Measurements from ENCODE around the gene PON3. TPM values are rescaled to one million over a fixed set of nuclear protein-coding genes. Genes with fewer than 3 reads are reported as not detected.

Gene PON3
- total and polyA plus RNA-seq, 5 donors from 2014 or later, result not detected

- H3K36me3 Mint-ChIP-seq, result no peaks in the 10 kb centered on the region
These were observed 83.6 kb downstream of the PON3 start for GRCh38 chr7:95312561-95312960.

GRCh38 chr7:95311389-95311788 lies 84.8 kb downstream of the PON3 start:
- peaks cover 0 to 3% (median 0%) of the 10 kb centered on the region in 7 donors for H3K9me3 Mint-ChIP-seq
- H3K27me3 ChIP-seq (ENCODE audit: control insufficient read depth, insufficient read depth, low read length), result no peaks in the 10 kb centered on the region
- H3K36me3 ChIP-seq (ENCODE audit: control insufficient read depth, insufficient read depth, low read length), result no peaks in the 10 kb centered on the region
- H3K27ac Mint-ChIP-seq, result no peak overlapping the region
- no peak for DNase-seq
- no peak overlapping the region for H3K27ac ChIP-seq (ENCODE audit: insufficient read depth, low read length, poor library complexity, severe bottlenecking)
- peaks cover 6% of the 10 kb centered on the region for H3K27me3 Mint-ChIP-seq
- no peak for ATAC-seq (ENCODE audit: low read depth in 2 of 2)
- H3K4me1 Mint-ChIP-seq, result no peaks in the 10 kb centered on the region
- H3K9me3 ChIP-seq (ENCODE audit: control insufficient read depth in 2 of 2, low read length in 2 of 2), result no peaks in the 10 kb centered on the region
- H3K4me3 ChIP-seq (ENCODE audit: low read depth, low read length), result no peak overlapping the region
- no peaks in the 10 kb centered on the region for H3K36me3 Mint-ChIP-seq
- no peaks in the 10 kb centered on the region for H3K4me1 ChIP-seq (ENCODE audit: control insufficient read depth, insufficient read depth, low read length, poor library complexity, severe bottlenecking)
- no peak overlapping the region for H3K4me3 Mint-ChIP-seq

More at GRCh38 chr7:95312561-95312960, 83.6 kb downstream of the PON3 start:
- Mint-ChIP-seq H3K4me1 (no peaks in the 10 kb centered on the region), H3K27ac (no peak overlapping the region), H3K4me3 (no peak overlapping the region), H3K27me3 (peaks cover 6% of the 10 kb centered on the region), H3K9me3 (peaks cover 0 to 3% (median 0%) of the 10 kb centered on the region in 7 donors)
- no peak overlapping the region for H3K27ac ChIP-seq (ENCODE audit: insufficient read depth, low read length, poor library complexity, severe bottlenecking)
- no peaks in the 10 kb centered on the region for H3K36me3 ChIP-seq (ENCODE audit: control insufficient read depth, insufficient read depth, low read length)
- H3K4me3 ChIP-seq (ENCODE audit: low read depth, low read length), result no peak overlapping the region
- no peaks in the 10 kb centered on the region for H3K27me3 ChIP-seq (ENCODE audit: control insufficient read depth, insufficient read depth, low read length)
- ATAC-seq (ENCODE audit: low read depth in 2 of 2) (no peak), DNase-seq (no peak)
- no peaks in the 10 kb centered on the region for H3K4me1 ChIP-seq (ENCODE audit: control insufficient read depth, insufficient read depth, low read length, poor library complexity, severe bottlenecking)
- H3K9me3 ChIP-seq (ENCODE audit: control insufficient read depth in 2 of 2, low read length in 2 of 2), result no peaks in the 10 kb centered on the region

GRCh38 chr7:95309951-95310350 lies 86.2 kb downstream of the PON3 start:
- H3K4me1 Mint-ChIP-seq, result no peaks in the 10 kb centered on the region
- H3K27ac Mint-ChIP-seq, result no peak overlapping the region
- H3K4me3 ChIP-seq (ENCODE audit: low read depth, low read length), result no peak overlapping the region
- H3K36me3 Mint-ChIP-seq, result no peaks in the 10 kb centered on the region
- DNase-seq, result no peak
- no peaks in the 10 kb centered on the region for H3K27me3 ChIP-seq (ENCODE audit: control insufficient read depth, insufficient read depth, low read length)
- H3K9me3 Mint-ChIP-seq, result peaks cover 0 to 3% (median 0%) of the 10 kb centered on the region in 7 donors
- no peaks in the 10 kb centered on the region for H3K4me1 ChIP-seq (ENCODE audit: control insufficient read depth, insufficient read depth, low read length, poor library complexity, severe bottlenecking)
- no peak overlapping the region for H3K4me3 Mint-ChIP-seq
- ATAC-seq (ENCODE audit: low read depth in 2 of 2), result no peak
- H3K36me3 ChIP-seq (ENCODE audit: control insufficient read depth, insufficient read depth, low read length), result no peaks in the 10 kb centered on the region
- H3K9me3 ChIP-seq (ENCODE audit: control insufficient read depth in 2 of 2, low read length in 2 of 2), result no peaks in the 10 kb centered on the region
- H3K27ac ChIP-seq (ENCODE audit: insufficient read depth, low read length, poor library complexity, severe bottlenecking), result no peak overlapping the region
- H3K27me3 Mint-ChIP-seq, result no peaks in the 10 kb centered on the region

Other genes with a start within 250 kb of the PON3 start
- gene PON1, start 71.8 kb downstream of the PON3 start, total RNA-seq, result not detected
- not detected for gene PON1, start 71.8 kb downstream of the PON3 start, polyA plus RNA-seq
- gene PON2, start 38.7 kb upstream of the PON3 start, total RNA-seq, result 3.7 TPM
- gene PON2, start 38.7 kb upstream of the PON3 start, polyA plus RNA-seq, result 1 to 10 TPM; 1.1 to 2.9 (median 2.0) TPM
- gene ASB4, start 89.6 kb upstream of the PON3 start, total RNA-seq, result not detected
- gene ASB4, start 89.6 kb upstream of the PON3 start, polyA plus RNA-seq, result not detected
- not detected for gene PDK4, start 200.1 kb upstream of the PON3 start, total RNA-seq
- gene PDK4, start 200.1 kb upstream of the PON3 start, polyA plus RNA-seq, result not detected

Measured in CD4-positive, CD25-positive, alpha-beta regulatory T cell (primary cell).